HEK293 (cell line): ENCODE results near the gene ABHD3.

Experiments
- CTCF ChIA-PET: fragments of 350-600 bp; formaldehyde crosslinking; extraction: SDS; loops from one replicate; lab custom pipeline; 2021; ENCODE audit warnings: antibody characterized with exemption; lab: Yijun Ruan, JAX
- POLR2A ChIA-PET: fragments of 300-600 bp; formaldehyde crosslinking; extraction: SDS; loops from one replicate; lab custom pipeline; 2020; ENCODE audit warnings: antibody characterized with exemption, inconsistent platforms; lab: Yijun Ruan, JAX
- H3K27ac ChIP-seq: fragments of 200-500 bp; sonication (Bioruptor generic); 2 replicates; pipeline ENCODE4 v1.5.1; 2014; ENCODE audit warnings: low read depth, low read length, control low read depth, inconsistent platforms; ENCODE audit errors: extremely low read depth
- H3K36me3 ChIP-seq, 2 experiments: fragments of 200-500 bp in 1 of 2; sonication (Bioruptor generic) in 1 of 2; 1 replicate in 1 of 2; 2 replicates in 1 of 2; pipeline ENCODE4 v1.5.1; 2014 to 2017; ENCODE audit warnings: inconsistent platforms in 2 of 2, low read length in 2 of 2; ENCODE audit not compliant: control insufficient read depth in 2 of 2, insufficient read depth in 1 of 2
- H3K4me1 ChIP-seq: fragments of 200-500 bp; sonication (Bioruptor generic); 2 replicates; pipeline ENCODE4 v1.5.1; 2014; ENCODE audit warnings: mild to moderate bottlenecking, low read length, inconsistent platforms; ENCODE audit not compliant: control insufficient read depth, insufficient read depth
- H3K4me3 ChIP-seq: 2 replicates; pipeline ENCODE4 v1.5.1; 2011; ENCODE audit warnings: low read depth, mild to moderate bottlenecking, control low read depth, low read length, moderate library complexity
- H3K9me3 ChIP-seq: fragments of 200-500 bp; sonication (Bioruptor generic); 2 replicates; pipeline ENCODE4 v1.5.1; 2014; ENCODE audit warnings: low read depth, low read length, inconsistent platforms; ENCODE audit not compliant: control insufficient read depth, insufficient read depth
- EGR2 ChIP-seq: fragments of 450-650 bp; formaldehyde crosslinking; IDR thresholded peaks from 2 replicates; pipeline ENCODE4 v1.5.1; 2016; ENCODE audit warnings: low read depth, missing biosample characterization, missing genetic modification characterization
- GLIS1 ChIP-seq: fragments of 450-650 bp; formaldehyde crosslinking; IDR thresholded peaks from 2 replicates; pipeline ENCODE4 v1.5.1; 2016; ENCODE audit warnings: missing biosample characterization, missing genetic modification characterization
- HOXD13 ChIP-seq: sonication (generic); formaldehyde crosslinking; IDR thresholded peaks from 2 replicates; pipeline ENCODE4 v1.8.0; 2022; ENCODE audit warnings: missing genetic modification reagents, borderline replicate concordance
- RBAK ChIP-seq: fragments of 450-650 bp; formaldehyde crosslinking; IDR thresholded peaks from 2 replicates; pipeline ENCODE4 v1.5.1; 2016; ENCODE audit warnings: missing biosample characterization, missing genetic modification characterization
- YY2 ChIP-seq: fragments of 450-650 bp; formaldehyde crosslinking; IDR thresholded peaks from 2 replicates; pipeline ENCODE4 v1.5.1; 2016; ENCODE audit warnings: missing biosample characterization, missing genetic modification characterization
- ZBTB21 ChIP-seq: fragments of 450-650 bp; formaldehyde crosslinking; IDR thresholded peaks from 2 replicates; pipeline ENCODE4 v1.5.1; 2017; ENCODE audit warnings: missing biosample characterization, missing genetic modification characterization
- ZEB2 ChIP-seq: fragments of 450-650 bp; formaldehyde crosslinking; IDR thresholded peaks from 2 replicates; pipeline ENCODE4 v1.5.1; 2016; ENCODE audit warnings: missing biosample characterization, missing genetic modification characterization
- ZFHX2 ChIP-seq: fragments of 450-650 bp; formaldehyde crosslinking; conservative IDR thresholded peaks from 2 replicates; pipeline ENCODE4 v1.5.1; 2016; ENCODE audit warnings: missing biosample characterization, missing genetic modification characterization
- ZNF214 ChIP-seq: fragments of 450-650 bp; formaldehyde crosslinking; IDR thresholded peaks from 2 replicates; pipeline ENCODE4 v1.5.1; 2017; ENCODE audit warnings: missing biosample characterization, mild to moderate bottlenecking, missing genetic modification characterization, borderline replicate concordance
- ZNF274 ChIP-seq, 2 experiments: fragments of 200-500 bp in 1 of 2; fragments of 450-650 bp in 1 of 2; sonication (Bioruptor generic) in 1 of 2; formaldehyde crosslinking in 1 of 2; IDR thresholded peaks; 2 replicates each; pipeline versions ENCODE4 v1.5.1 to v1.6.1; 2014 to 2016; ENCODE audit warnings: borderline replicate concordance in 1 of 2, inconsistent platforms in 1 of 2, low read length in 1 of 2, missing biosample characterization in 1 of 2, missing genetic modification characterization in 1 of 2
- ZNF433 ChIP-seq: fragments of 450-650 bp; formaldehyde crosslinking; IDR thresholded peaks from 2 replicates; pipeline ENCODE4 v1.5.1; 2016; ENCODE audit warnings: missing biosample characterization, missing genetic modification characterization, low read depth
- ZNF48 ChIP-seq: fragments of 450-650 bp; formaldehyde crosslinking; IDR thresholded peaks from 2 replicates; pipeline ENCODE4 v1.5.1; 2016; ENCODE audit warnings: missing biosample characterization, missing genetic modification characterization
- ZNF555 ChIP-seq: fragments of 450-650 bp; formaldehyde crosslinking; conservative IDR thresholded peaks from 2 replicates; pipeline ENCODE4 v1.5.1; 2017; ENCODE audit warnings: missing biosample characterization, mild to moderate bottlenecking, missing genetic modification characterization, inconsistent platforms
- ZNF596 ChIP-seq: fragments of 450-650 bp; IDR thresholded peaks from 2 replicates; pipeline ENCODE4 v1.5.0; 2018; ENCODE audit warnings: missing biosample characterization, mild to moderate bottlenecking, missing genetic modification characterization, moderate library complexity
- ZNF660 ChIP-seq: fragments of 450-650 bp; IDR thresholded peaks from 2 replicates; pipeline ENCODE4 v1.5.1; 2018; ENCODE audit warnings: missing biosample characterization, mild to moderate bottlenecking, missing genetic modification characterization
- ZNF664 ChIP-seq: fragments of 450-650 bp; formaldehyde crosslinking; IDR thresholded peaks from 2 replicates; pipeline ENCODE4 v1.5.1; 2016; ENCODE audit warnings: missing biosample characterization, missing genetic modification characterization
- ZNF830 ChIP-seq: fragments of 450-650 bp; IDR thresholded peaks from 2 replicates; pipeline ENCODE4 v1.5.0; 2018; ENCODE audit warnings: missing biosample characterization, missing genetic modification characterization, low read depth, mild to moderate bottlenecking, moderate library complexity
- TF ChIP-seq, protein P1 (sequence below): fragments of 450-650 bp; formaldehyde crosslinking; IDR thresholded peaks from 2 replicates; pipeline ENCODE4 v1.5.1; 2017; ENCODE audit warnings: missing biosample characterization, missing genetic modification characterization
- TF ChIP-seq, protein P2 (sequence below): fragments of 450-650 bp; formaldehyde crosslinking; IDR thresholded peaks from 2 replicates; pipeline ENCODE4 v1.5.1; 2016; ENCODE audit warnings: missing biosample characterization, missing genetic modification characterization
- TF ChIP-seq, protein P3 (sequence below): fragments of 450-650 bp; IDR thresholded peaks from 2 replicates; pipeline ENCODE4 v1.5.1; 2018; ENCODE audit warnings: missing biosample characterization, missing genetic modification characterization
- TF ChIP-seq, protein P4 (sequence below): fragments of 450-650 bp; formaldehyde crosslinking; IDR thresholded peaks from 2 replicates; pipeline ENCODE4 v1.5.0; 2017; ENCODE audit warnings: missing biosample characterization, missing genetic modification characterization, borderline replicate concordance

The ABHD3 gene

DNA sequence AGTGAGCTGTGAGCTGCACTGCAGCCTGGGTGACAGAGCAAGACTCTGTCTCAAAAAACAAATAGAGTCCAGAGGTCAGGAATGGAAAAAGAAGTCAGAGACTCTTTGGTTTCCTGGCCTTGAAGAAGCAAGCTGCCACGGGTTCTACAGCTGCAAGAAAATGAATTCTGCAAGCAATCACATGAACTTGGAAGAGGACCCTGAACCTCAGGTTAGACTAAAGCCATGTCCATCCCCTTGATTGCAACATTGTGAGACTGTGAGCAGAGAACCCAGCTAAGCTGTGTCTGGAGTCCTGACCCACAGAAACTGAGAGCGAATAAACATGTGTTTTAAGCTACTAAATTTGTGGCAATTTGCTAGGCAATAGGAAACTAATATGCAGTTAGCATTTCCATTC lies 23.1 kb upstream of the ABHD3 start (continued):
- TF ChIP-seq, protein P1, sequence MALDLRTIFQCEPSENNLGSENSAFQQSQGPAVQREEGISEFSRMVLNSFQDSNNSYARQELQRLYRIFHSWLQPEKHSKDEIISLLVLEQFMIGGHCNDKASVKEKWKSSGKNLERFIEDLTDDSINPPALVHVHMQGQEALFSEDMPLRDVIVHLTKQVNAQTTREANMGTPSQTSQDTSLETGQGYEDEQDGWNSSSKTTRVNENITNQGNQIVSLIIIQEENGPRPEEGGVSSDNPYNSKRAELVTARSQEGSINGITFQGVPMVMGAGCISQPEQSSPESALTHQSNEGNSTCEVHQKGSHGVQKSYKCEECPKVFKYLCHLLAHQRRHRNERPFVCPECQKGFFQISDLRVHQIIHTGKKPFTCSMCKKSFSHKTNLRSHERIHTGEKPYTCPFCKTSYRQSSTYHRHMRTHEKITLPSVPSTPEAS (tag by site-specific recombination): no peak
- no peak for TF ChIP-seq GLIS1 (tag by site-specific recombination)
- no peak for TF ChIP-seq ZNF48 (tag by site-specific recombination)
- TF ChIP-seq, protein P2, sequence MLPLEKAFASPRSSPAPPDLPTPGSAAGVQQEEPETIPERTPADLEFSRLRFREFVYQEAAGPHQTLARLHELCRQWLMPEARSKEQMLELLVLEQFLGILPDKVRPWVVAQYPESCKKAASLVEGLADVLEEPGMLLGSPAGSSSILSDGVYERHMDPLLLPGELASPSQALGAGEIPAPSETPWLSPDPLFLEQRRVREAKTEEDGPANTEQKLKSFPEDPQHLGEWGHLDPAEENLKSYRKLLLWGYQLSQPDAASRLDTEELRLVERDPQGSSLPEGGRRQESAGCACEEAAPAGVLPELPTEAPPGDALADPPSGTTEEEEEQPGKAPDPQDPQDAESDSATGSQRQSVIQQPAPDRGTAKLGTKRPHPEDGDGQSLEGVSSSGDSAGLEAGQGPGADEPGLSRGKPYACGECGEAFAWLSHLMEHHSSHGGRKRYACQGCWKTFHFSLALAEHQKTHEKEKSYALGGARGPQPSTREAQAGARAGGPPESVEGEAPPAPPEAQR: no peak
- no peak for TF ChIP-seq ZNF274 (IDR thresholded peaks at IDR 0.05; ENCODE audit: low read length)
- no peak for TF ChIP-seq ZNF274 (tag by site-specific recombination; IDR thresholded peaks at IDR 0.05; ENCODE audit: borderline replicate concordance)
- TF ChIP-seq EGR2 (tag by site-specific recombination): no peak
- TF ChIP-seq ZNF664 (tag by site-specific recombination): no peak
- no peak for TF ChIP-seq ZEB2 (tag by site-specific recombination)
- TF ChIP-seq ZNF433: no peak
- TF ChIP-seq HOXD13 (CRISPR knock-in tag): no peak
- TF ChIP-seq ZNF214: no peak
- no peak for TF ChIP-seq ZNF596 (tag by site-specific recombination)
- no peak for TF ChIP-seq ZNF555 (tag by site-specific recombination)

DNA sequence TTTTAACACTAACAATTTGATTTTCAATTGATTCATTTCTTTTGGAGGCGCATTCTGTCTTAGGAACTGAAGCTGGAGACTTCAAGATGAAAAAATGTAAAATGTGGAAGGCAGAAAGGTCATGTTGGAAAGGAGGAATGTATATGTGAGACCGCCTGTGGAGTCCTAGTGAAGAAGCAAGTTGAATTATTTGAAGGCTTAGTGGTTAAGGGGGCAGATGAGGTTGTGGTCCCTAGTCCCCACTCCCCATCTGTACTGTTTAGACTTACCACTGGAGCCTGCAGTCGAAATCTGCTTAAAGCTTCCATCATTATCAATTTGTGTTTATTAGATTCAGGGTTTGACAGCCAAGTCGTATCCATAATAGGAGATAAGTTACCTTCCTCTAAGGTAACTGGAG lies 20.6 kb upstream of the ABHD3 start:
- no peaks in the 10 kb centered on the region for H3K9me3 ChIP-seq
- no peaks in the 10 kb centered on the region for H3K36me3 ChIP-seq
- no peaks in the 10 kb centered on the region for H3K4me1 ChIP-seq
- H3K27ac ChIP-seq: no peak overlapping the region
- CTCF ChIA-PET: interaction anchor here (0.6 to 1.2 kb wide), 4 partner anchors 11 to 547 kb away, joined by 3 to 4 read pairs (median 4); partner anchors contain the start of gene ESCO1
- POLR2A ChIA-PET: interaction anchor here (0.5 kb wide), 1 partner anchor 110 kb away, joined by 3 read pairs; no protein-coding TSS in a partner anchor
- no peak overlapping the region for H3K4me3 ChIP-seq
- TF ChIP-seq, protein P3, sequence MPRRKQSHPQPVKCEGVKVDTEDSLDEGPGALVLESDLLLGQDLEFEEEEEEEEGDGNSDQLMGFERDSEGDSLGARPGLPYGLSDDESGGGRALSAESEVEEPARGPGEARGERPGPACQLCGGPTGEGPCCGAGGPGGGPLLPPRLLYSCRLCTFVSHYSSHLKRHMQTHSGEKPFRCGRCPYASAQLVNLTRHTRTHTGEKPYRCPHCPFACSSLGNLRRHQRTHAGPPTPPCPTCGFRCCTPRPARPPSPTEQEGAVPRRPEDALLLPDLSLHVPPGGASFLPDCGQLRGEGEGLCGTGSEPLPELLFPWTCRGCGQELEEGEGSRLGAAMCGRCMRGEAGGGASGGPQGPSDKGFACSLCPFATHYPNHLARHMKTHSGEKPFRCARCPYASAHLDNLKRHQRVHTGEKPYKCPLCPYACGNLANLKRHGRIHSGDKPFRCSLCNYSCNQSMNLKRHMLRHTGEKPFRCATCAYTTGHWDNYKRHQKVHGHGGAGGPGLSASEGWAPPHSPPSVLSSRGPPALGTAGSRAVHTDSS: 0 out of 2 replicates have a peak, but pooled peaks have one; percentile 9
- TF ChIP-seq, protein P4, sequence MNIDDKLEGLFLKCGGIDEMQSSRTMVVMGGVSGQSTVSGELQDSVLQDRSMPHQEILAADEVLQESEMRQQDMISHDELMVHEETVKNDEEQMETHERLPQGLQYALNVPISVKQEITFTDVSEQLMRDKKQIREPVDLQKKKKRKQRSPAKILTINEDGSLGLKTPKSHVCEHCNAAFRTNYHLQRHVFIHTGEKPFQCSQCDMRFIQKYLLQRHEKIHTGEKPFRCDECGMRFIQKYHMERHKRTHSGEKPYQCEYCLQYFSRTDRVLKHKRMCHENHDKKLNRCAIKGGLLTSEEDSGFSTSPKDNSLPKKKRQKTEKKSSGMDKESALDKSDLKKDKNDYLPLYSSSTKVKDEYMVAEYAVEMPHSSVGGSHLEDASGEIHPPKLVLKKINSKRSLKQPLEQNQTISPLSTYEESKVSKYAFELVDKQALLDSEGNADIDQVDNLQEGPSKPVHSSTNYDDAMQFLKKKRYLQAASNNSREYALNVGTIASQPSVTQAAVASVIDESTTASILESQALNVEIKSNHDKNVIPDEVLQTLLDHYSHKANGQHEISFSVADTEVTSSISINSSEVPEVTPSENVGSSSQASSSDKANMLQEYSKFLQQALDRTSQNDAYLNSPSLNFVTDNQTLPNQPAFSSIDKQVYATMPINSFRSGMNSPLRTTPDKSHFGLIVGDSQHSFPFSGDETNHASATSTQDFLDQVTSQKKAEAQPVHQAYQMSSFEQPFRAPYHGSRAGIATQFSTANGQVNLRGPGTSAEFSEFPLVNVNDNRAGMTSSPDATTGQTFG (tag by site-specific recombination): no peak
- no peak for TF ChIP-seq ZBTB21 (tag by site-specific recombination)
- TF ChIP-seq ZFHX2: no peak
- TF ChIP-seq ZNF830 (tag by site-specific recombination): no peak
- no peak for TF ChIP-seq ZNF660 (tag by site-specific recombination)
- TF ChIP-seq YY2 (tag by site-specific recombination): no peak
- TF ChIP-seq RBAK (tag by site-specific recombination): no peak
